ENCODE results near the gene MAST1. TPM values are rescaled to one million over a fixed set of nuclear protein-coding genes. Genes with fewer than 3 reads are reported as not detected.
"Not testable (repeated sequence)": the region's sequence is repeated elsewhere in the genome, so short reads cannot be mapped to it uniquely, and the experiment has no call there.

Gene MAST1
- total RNA-seq, 1 donor from 2014 or later = 0.88 TPM

GRCh38 chr19:12794971-12795381 is 43.3 kb upstream of the MAST1 start:
- no peaks in the 10 kb centered on the region for H3K36me3 ChIP-seq (ENCODE audit: control insufficient read depth, insufficient read depth, low read length)
- no peak overlapping the region for H3K4me3 ChIP-seq (ENCODE audit: low read depth, low read length)
- DNase-seq (ENCODE audit: low read depth) = no peak
- no peaks in the 10 kb centered on the region for H3K27me3 ChIP-seq (ENCODE audit: control insufficient read depth, insufficient read depth, low read length)
- TF ChIP-seq CTCF (IDR thresholded peaks at IDR 0.05; ENCODE audit: insufficient read depth, low read length, poor library complexity, severe bottlenecking) = no peak

- H3K36me3 ChIP-seq (ENCODE audit: control insufficient read depth, insufficient read depth, low read length) = no peaks in the 10 kb centered on the region
- no peak for DNase-seq (ENCODE audit: low read depth)
- H3K4me3 ChIP-seq (ENCODE audit: low read depth, low read length) = no peak overlapping the region
- H3K27me3 ChIP-seq (ENCODE audit: control insufficient read depth, insufficient read depth, low read length) = no peaks in the 10 kb centered on the region
- peak; percentile 91 for TF ChIP-seq CTCF (IDR thresholded peaks at IDR 0.05; ENCODE audit: insufficient read depth, low read length, poor library complexity, severe bottlenecking)
Measured at GRCh38 chr19:12796146-12797071, 41.9 kb upstream of the MAST1 start.

GRCh38 chr19:12797141-12797587 is 41.2 kb upstream of the MAST1 start:
- no peaks in the 10 kb centered on the region for H3K27me3 ChIP-seq (ENCODE audit: control insufficient read depth, insufficient read depth, low read length)
- DNase-seq (ENCODE audit: low read depth) = no peak
- H3K4me3 ChIP-seq (ENCODE audit: low read depth, low read length) = no peak overlapping the region
- no peaks in the 10 kb centered on the region for H3K36me3 ChIP-seq (ENCODE audit: control insufficient read depth, insufficient read depth, low read length)
- TF ChIP-seq CTCF (IDR thresholded peaks at IDR 0.05; ENCODE audit: insufficient read depth, low read length, poor library complexity, severe bottlenecking) = no peak

- H3K36me3 ChIP-seq (ENCODE audit: control insufficient read depth, insufficient read depth, low read length) = not testable (repeated sequence)
Measured at GRCh38 chr19:12797607-12798006, 40.7 kb upstream of the MAST1 start.

GRCh38 chr19:12799742-12800465 is 38.4 kb upstream of the MAST1 start:
- no peak for TF ChIP-seq CTCF (IDR thresholded peaks at IDR 0.05; ENCODE audit: insufficient read depth, low read length, poor library complexity, severe bottlenecking)
- no peak for DNase-seq (ENCODE audit: low read depth)
- H3K27me3 ChIP-seq (ENCODE audit: control insufficient read depth, insufficient read depth, low read length) = no peaks in the 10 kb centered on the region
- H3K4me3 ChIP-seq (ENCODE audit: low read depth, low read length) = no peak overlapping the region
- no peaks in the 10 kb centered on the region for H3K36me3 ChIP-seq (ENCODE audit: control insufficient read depth, insufficient read depth, low read length)

More at GRCh38 chr19:12797607-12798006, 40.7 kb upstream of the MAST1 start:
- H3K4me3 ChIP-seq (ENCODE audit: low read depth, low read length); H3K27me3 ChIP-seq (ENCODE audit: control insufficient read depth, insufficient read depth, low read length); DNase-seq (ENCODE audit: low read depth): not testable (repeated sequence)

GRCh38 chr19:12800466-12800770 is 37.9 kb upstream of the MAST1 start:
- no peak for DNase-seq (ENCODE audit: low read depth)
- Histone ChIP-seq H3K27me3 (ENCODE audit: control insufficient read depth, insufficient read depth, low read length) (no peaks in the 10 kb centered on the region), H3K36me3 (ENCODE audit: control insufficient read depth, insufficient read depth, low read length) (no peaks in the 10 kb centered on the region), H3K4me3 (ENCODE audit: low read depth, low read length) (peak overlapping the region; percentile 82)
- TF ChIP-seq CTCF (IDR thresholded peaks at IDR 0.05; ENCODE audit: insufficient read depth, low read length, poor library complexity, severe bottlenecking) = no peak

Data from kidney epithelial cell (primary cell).